A172 (cell line): ENCODE data around the gene CFAP53. TPM values are rescaled to one million over a fixed set of nuclear protein-coding genes. Genes with fewer than 3 reads are reported as not detected.
"Not testable (repeated sequence)": the region's sequence is repeated elsewhere in the genome, so short reads cannot be mapped to it uniquely, and the experiment has no call there.

Experiments
- DNase-seq: peaks from one replicate; pipeline ENCODE4 v3.0.0-alpha.2; 2015; ENCODE audit warnings: low spot score
- total RNA-seq: library from RNA; depleted of rRNA; stranded (reverse); fragments of >200 nt; shearing (Covaris generic); gene quantifications from 2 replicates; pipeline ENCODE4 v1.2.3, GENCODE V29; 2014; rRNA removed

CFAP53 gene
- total RNA-seq = 0.24 and 0.86 TPM in 2 replicates

- peak; percentile 71 for DNase-seq
Measured at GRCh38 chr18:50266248-50266704, at the start of gene CFAP53. Gene CFAP53, minus strand, starts transcription at chr18:50266495. Its CDS starts 91 bp downstream, at chr18:50266404.

GRCh38 chr18:50315100-50315871 is 49.0 kb upstream of the CFAP53 start:
- no peak for DNase-seq

GRCh38 chr18:50313873-50314460 is 47.7 kb upstream of the CFAP53 start:
- DNase-seq = no peak

- no peak for DNase-seq
Measured at GRCh38 chr18:50313031-50313607, 46.8 kb upstream of the CFAP53 start.

- DNase-seq = no peak
Measured at GRCh38 chr18:50312296-50313030, 46.2 kb upstream of the CFAP53 start.

- no peak for DNase-seq
Measured at GRCh38 chr18:50311650-50312049, 45.4 kb upstream of the CFAP53 start.

GRCh38 chr18:50310080-50310479 is 43.8 kb upstream of the CFAP53 start:
- DNase-seq = no peak

GRCh38 chr18:50308851-50309250 is 42.6 kb upstream of the CFAP53 start:
- not testable (repeated sequence) for DNase-seq

- DNase-seq = peak; percentile 40
Measured at GRCh38 chr18:50307738-50308470, 41.6 kb upstream of the CFAP53 start.

- DNase-seq = no peak
Measured at GRCh38 chr18:50307400-50307737, 41.1 kb upstream of the CFAP53 start.

- no peak for DNase-seq
Measured at GRCh38 chr18:50306944-50307343, 40.6 kb upstream of the CFAP53 start.

- DNase-seq = no peak
Measured at GRCh38 chr18:50301074-50301473, 34.8 kb upstream of the CFAP53 start.

GRCh38 chr18:50299626-50300388 is 33.5 kb upstream of the CFAP53 start:
- no peak for DNase-seq

GRCh38 chr18:50298443-50299284 is 32.4 kb upstream of the CFAP53 start:
- no peak for DNase-seq

- no peak for DNase-seq
Measured at GRCh38 chr18:50297621-50298442, 31.5 kb upstream of the CFAP53 start.

GRCh38 chr18:50293039-50293438 is 26.7 kb upstream of the CFAP53 start:
- DNase-seq = no peak

GRCh38 chr18:50289108-50289443 is 22.8 kb upstream of the CFAP53 start:
- no peak for DNase-seq

- not testable (repeated sequence) for DNase-seq
Measured at GRCh38 chr18:50288348-50289107, 22.2 kb upstream of the CFAP53 start.
